ENCODE data around the gene SIVA1.

SIVA1 gene

DNA sequence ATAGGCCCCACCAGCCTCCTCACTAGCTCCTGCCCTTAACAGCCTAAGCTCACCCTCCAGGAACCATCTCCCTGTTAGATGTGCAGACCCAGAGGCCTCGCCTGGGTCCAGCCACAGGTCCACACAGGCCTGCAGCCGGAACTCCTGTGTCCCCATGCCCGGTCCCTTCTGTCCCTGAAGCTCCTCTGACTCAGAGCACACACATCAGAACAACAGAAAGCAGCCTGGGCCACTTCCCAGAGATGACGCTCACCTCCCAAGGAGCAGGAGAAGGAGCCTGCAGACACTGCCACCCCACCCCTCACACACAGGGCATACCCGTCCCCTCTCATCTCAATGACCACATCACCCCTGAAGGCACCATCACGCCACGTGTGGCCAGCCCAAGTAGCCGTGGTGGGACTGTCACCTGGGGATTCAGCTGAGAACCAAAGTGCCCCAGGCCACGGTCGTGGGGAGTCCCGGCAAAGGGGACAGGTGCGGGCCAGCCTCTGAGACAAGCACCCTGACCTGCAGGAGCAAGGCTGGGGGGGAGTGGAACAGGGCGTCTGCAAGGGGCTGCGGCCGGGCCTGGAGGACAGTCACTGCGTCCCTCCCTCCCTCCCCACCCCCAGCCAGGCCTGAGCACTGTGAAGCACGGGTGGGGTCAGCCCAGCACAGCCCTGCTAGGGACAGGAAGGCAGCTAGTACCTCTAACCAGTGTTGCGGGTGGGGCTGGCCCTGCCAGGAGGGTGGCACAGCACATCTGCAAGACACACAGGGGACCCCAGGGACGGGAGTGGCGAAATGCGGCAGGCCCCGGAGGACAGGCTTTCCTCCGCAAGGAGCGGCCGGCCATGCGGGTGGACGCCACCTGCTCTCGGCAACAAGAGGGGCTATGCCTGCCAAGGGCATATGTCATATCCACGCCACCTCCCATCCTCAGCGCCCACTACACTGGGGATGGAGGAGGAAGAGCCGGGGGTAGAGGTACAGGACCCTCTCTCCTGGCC is 37.1 kb downstream of the SIVA1 start:
- TF ChIP-seq GATA3 (IDR thresholded peaks at IDR 0.05; ENCODE audit: low read depth, low read length), result no peak
- TF ChIP-seq GATA2 (IDR thresholded peaks at IDR 0.05; ENCODE audit: low read depth, low read length), result no peak

GRCh38 chr14:104791425-104791824 is 38.5 kb downstream of the SIVA1 start:
- no peak for TF ChIP-seq GATA2 (IDR thresholded peaks at IDR 0.05; ENCODE audit: low read depth, low read length)
- TF ChIP-seq GATA3 (IDR thresholded peaks at IDR 0.05; ENCODE audit: low read depth, low read length), result no peak

DNA sequence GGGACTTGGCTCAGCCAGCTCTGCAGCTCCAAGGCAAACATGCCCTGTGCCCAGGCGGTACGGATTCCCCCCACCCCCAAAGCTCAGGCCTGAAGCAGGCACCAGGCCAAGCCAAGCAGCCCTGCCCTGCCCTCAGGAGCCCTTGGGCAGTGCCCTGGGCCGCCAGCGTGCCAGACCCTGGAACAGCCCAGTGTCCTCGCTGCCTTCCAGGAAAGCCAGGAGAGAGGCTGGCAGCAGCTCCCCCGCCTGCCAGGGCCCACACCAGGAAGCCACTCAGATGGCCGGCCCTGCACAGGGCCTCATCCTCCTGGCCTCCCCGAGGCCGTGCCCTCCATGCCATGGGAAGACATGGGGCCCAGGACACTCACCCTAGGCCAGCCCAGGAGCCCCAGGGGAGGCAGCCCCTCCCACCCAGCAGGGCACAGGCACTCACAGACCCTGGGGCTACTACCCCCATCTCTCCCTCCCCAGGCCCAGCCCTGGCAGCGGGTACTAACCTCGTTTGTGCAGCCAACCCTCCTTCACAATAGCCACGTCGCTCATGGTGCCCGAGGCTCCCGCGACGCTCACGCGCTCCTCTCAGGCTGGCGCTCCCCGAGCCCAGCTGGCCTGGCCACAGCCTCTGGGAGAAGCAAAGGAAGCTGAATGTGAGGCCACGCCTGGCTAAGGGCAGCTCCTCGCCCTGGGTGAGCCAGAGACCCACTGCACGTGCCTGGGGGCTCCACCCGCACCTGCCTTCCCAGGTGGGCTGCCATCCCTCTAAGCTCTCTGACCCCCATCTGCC is 39.3 kb downstream of the SIVA1 start:
- TF ChIP-seq GATA3 (IDR thresholded peaks at IDR 0.05; ENCODE audit: low read depth, low read length), result no peak
- no peak for TF ChIP-seq GATA2 (IDR thresholded peaks at IDR 0.05; ENCODE audit: low read depth, low read length)

DNA sequence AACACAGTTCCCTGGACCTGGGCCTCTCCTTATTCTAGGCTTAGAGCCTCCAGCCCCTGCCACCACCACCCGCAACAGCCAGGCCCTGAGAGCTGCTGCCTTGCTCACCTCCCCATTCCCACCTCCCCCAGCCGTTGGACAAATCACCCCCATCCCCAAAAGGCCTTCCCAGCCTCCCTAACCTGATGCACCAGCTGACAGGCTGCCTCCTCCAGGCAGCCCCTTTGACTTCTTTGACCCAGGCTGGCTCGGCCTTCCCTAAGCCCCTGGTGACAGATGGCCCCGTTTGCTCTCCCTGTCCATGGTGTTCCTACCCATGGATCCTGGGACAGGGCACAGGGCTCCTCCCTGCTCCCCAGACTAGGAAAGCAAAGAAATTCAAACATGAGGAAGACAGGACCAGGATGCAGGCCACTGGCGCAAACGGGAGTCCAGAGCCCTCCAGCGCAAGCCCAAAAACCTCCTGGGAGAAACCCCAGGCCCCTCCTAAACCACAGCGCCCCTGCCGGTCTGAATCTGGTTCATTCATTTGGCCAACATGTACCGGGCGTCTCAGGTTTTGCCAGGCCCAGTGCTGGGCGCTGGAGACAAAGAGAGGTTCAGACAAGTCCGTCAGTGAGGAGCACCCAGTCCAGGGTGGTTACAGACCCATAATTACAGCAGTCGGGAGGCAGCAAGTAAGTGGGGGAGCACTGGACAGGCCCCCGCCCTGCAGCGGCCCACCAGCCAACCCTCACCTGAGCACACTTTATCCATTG is 40.2 kb downstream of the SIVA1 start:
- TF ChIP-seq GATA2 (IDR thresholded peaks at IDR 0.05; ENCODE audit: low read depth, low read length) (no peak), GATA3 (IDR thresholded peaks at IDR 0.05; ENCODE audit: low read depth, low read length) (no peak)

GRCh38 chr14:104793703-104793959 is 40.7 kb downstream of the SIVA1 start:
- TF ChIP-seq GATA2 (IDR thresholded peaks at IDR 0.05; ENCODE audit: low read depth, low read length), result no peak
- no peak for TF ChIP-seq GATA3 (IDR thresholded peaks at IDR 0.05; ENCODE audit: low read depth, low read length)

- no peak for TF ChIP-seq GATA3 (IDR thresholded peaks at IDR 0.05; ENCODE audit: low read depth, low read length)
- TF ChIP-seq GATA2 (IDR thresholded peaks at IDR 0.05; ENCODE audit: low read depth, low read length), result no peak
Measured at GRCh38 chr14:104794099-104794498, 41.2 kb downstream of the SIVA1 start.

DNA sequence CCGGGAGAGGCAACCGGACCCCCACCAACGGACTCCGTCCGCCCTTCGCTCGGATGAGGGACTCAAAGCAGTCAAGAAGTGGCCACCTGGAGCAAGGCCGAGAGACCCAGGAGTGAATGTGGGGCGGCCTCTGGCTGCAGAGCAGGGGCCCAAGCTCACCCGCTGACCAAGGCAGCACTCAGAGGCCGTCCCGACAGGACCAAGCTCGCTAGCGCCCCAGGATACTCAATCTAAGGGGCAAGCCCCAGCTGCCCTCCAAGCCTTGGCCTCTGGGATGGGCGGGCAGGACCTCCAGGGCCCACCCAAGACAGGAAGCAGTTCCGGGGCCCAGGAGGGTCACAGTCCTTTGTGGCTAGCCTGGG is 41.7 kb downstream of the SIVA1 start:
- TF ChIP-seq GATA2 (IDR thresholded peaks at IDR 0.05; ENCODE audit: low read depth, low read length) (no peak), GATA3 (IDR thresholded peaks at IDR 0.05; ENCODE audit: low read depth, low read length) (no peak)

GRCh38 chr14:104794993-104795780 is 42.2 kb downstream of the SIVA1 start, which contains the start of gene AKT1:
TSS of gene AKT1 (minus strand) at chr14:104795748. CDS start at chr14:104792643, 3,105 bp downstream.
- TF ChIP-seq GATA3 (IDR thresholded peaks at IDR 0.05; ENCODE audit: low read depth, low read length), result no peak
- TF ChIP-seq GATA2 (IDR thresholded peaks at IDR 0.05; ENCODE audit: low read depth, low read length), result no peak

DNA sequence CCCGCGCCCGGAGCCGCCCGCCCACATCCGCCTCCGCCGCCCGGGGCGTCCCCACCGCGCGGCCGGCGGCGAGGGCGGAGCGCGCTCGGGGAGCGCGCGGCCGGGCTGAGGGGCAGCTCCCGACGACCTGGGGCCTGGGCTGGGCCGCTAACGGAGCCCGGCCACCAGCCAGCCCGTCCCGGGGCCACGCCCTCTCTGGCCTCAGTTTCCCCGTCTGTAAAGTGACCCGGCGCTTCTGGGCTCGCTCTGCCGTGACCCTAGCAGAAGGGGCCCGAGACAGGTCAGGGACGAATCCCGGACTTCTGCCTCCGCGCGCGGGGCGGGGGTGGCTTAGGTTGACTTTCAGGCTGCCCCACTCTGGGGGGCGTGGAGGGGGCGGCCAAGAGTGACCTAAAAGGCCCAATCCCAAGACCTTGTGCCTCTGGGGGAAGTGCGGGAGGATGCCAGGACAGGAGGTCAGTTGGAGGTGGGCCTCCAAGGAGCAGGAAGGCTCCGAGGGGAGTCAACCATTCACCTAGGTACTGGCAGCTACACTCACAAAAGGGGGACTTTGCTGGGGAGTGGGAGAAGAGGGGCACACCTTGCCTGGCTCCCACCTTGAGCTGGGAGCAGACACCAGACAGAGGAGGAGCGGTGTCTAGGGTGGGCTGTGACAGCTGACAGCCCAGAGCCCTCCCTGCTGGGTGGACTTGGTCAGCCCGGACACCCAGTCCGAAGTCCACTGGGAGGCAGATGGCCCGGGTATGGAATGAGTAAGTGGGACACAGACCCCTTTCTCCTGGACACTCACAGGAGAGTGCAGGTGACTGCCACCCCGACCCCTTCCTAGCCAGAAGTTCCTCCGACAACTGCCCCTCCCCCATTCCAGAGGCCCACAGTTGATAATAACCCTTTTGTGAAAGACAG is 43.1 kb downstream of the SIVA1 start:
- TF ChIP-seq GATA2 (IDR thresholded peaks at IDR 0.05; ENCODE audit: low read depth, low read length) (no peak), GATA3 (IDR thresholded peaks at IDR 0.05; ENCODE audit: low read depth, low read length) (no peak)

GRCh38 chr14:104796687-104797081 is 43.7 kb downstream of the SIVA1 start:
- TF ChIP-seq GATA2 (IDR thresholded peaks at IDR 0.05; ENCODE audit: low read depth, low read length) (no peak), GATA3 (IDR thresholded peaks at IDR 0.05; ENCODE audit: low read depth, low read length) (no peak)

DNA sequence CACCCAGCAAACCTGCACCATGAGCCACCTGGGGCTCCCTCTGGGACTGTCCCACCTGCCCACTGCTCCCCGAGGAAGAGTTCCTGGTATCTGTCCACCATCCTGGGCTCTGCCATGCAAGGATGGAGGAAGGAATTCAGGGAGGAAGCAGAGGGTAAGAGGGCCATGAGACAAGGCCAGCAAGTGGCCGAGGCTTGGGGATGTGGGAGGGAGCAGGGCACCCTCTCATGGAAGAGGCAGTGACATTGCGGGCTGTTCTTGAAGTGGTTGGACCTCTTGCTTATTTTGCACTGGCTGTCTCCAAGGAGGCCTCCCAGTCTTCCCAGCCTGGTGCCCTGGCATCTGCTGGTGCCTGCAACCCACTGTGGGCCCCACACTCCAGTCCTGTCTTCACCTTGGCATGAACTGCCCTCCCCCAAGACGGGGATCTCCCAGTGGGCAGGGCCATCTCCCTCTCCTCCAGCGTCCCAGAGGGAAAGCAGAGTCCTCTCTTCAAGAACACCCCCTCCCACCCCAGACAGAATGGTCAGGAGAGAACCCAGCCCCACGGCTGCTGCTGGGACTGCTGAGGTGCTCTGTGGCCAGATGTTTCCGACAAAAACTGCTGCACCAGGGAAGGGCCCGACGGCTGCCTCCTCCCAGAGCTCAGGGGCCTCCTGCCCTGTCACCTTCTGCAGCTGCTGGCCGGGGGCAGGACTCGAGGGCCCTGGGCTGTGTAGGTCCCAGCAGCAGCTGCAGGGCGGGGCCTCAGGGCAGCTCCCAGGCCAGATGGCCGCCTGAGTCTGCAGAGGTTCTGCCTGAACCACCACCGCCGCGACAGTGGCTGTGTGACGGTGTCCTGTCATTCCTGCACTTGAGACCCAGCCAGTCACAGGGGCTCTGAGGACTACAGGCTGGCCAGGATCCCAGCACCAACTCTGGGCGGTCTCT is 44.4 kb downstream of the SIVA1 start:
- TF ChIP-seq GATA2 (IDR thresholded peaks at IDR 0.05; ENCODE audit: low read depth, low read length) (no peak), GATA3 (IDR thresholded peaks at IDR 0.05; ENCODE audit: low read depth, low read length) (no peak)

Measured in SH-SY5Y (cell line).